GM23248 (cell line): ENCODE results near the gene USP51. TPM values are rescaled to one million over a fixed set of nuclear protein-coding genes. Genes with fewer than 3 reads are reported as not detected.

Experiments used
- microRNA-seq: library from miRNA; unstranded; fragments of <30 nt; microRNA quantifications from one replicate; pipeline ENCODE4, GENCODE V29; 2016; ENCODE audit warnings: borderline number of aligned reads
- polyA plus RNA-seq: library from polyadenylated mRNA; unstranded; fragments of >200 nt; fragmentation: Nextera tagmentation; extraction: Ambion mirVana; gene quantifications from 2 replicates; pipeline ENCODE4 v1.2.1, GENCODE V29; 2016
- small RNA-seq: library from RNA; depleted of rRNA; stranded (forward); fragments of <200 nt; gene quantifications from one replicate; pipeline ENCODE3, GENCODE V24; 2014; ENCODE audit warnings: low read depth, low replicate concordance
- total RNA-seq: library from RNA; depleted of rRNA; stranded (reverse); fragments of >200 nt; shearing (Covaris generic); gene quantifications from 2 replicates; pipeline ENCODE4 v1.2.3, GENCODE V29; 2014; rRNA removed

USP51 gene
- total and polyA plus RNA-seq, 2 experiments from 2014 or later = 0.48 to 1.1 TPM

Small RNA genes within 50 kb of the gene (microRNA-seq; reads per million reads assigned to microRNA genes)
- gene MIR4536-1 (not detected), gene MIR4536-2 (not detected)

Small RNA genes within 50 kb of the gene (small RNA-seq; reads per million reads assigned to genes)
- gene MIR4536-2 = not detected

Other genes starting within 250 kb of the USP51 start
- not detected in 2 replicates for gene PAGE3, start 224.9 kb downstream of the USP51 start, total RNA-seq
- not detected in 2 replicates for gene PAGE3, start 224.9 kb downstream of the USP51 start, polyA plus RNA-seq
- 32.5 and 37.2 TPM in 2 replicates for gene MAGEH1, start 37.7 kb downstream of the USP51 start, total RNA-seq
- 38.3 and 38.6 TPM in 2 replicates for gene MAGEH1, start 37.7 kb downstream of the USP51 start, polyA plus RNA-seq
- not detected in 2 replicates for gene FOXR2, start 133.6 kb upstream of the USP51 start, total RNA-seq
- not detected in 2 replicates for gene FOXR2, start 133.6 kb upstream of the USP51 start, polyA plus RNA-seq
- 12.9 and 19.0 TPM in 2 replicates for gene RRAGB, start 227.9 kb upstream of the USP51 start, total RNA-seq
- gene RRAGB, start 227.9 kb upstream of the USP51 start, polyA plus RNA-seq = 21.3 and 23.9 TPM in 2 replicates